NCI-H1092 (cell line): Measurements from ENCODE around the gene NUP210L.
A peak's percentile ranks its signal among the peaks of the same experiment; 100 is the strongest.

ENCODE experiments used
- DNase-seq: peaks from one replicate; lab custom pipeline; 2025; lab: John Stamatoyannopoulos, UW

The NUP210L gene

GRCh38 chr1:154154534-154155191 is at the start of gene NUP210L:
Gene NUP210L (minus strand): TSS chr1:154155073.
- DNase-seq = no peak

- no peak for DNase-seq
Measured at GRCh38 chr1:154199563-154199879, 44.6 kb upstream of the NUP210L start.

GRCh38 chr1:154198756-154199562 is 44.1 kb upstream of the NUP210L start:
- peak; percentile 30 for DNase-seq

GRCh38 chr1:154193821-154194220 is 38.9 kb upstream of the NUP210L start:
- peak; percentile 18 for DNase-seq

- no peak for DNase-seq
Measured at GRCh38 chr1:154192476-154192875, 37.6 kb upstream of the NUP210L start.

- no peak for DNase-seq
Measured at GRCh38 chr1:154191990-154192461, 37.2 kb upstream of the NUP210L start, which contains the start of gene TPM3. Gene TPM3 (minus strand): TSS chr1:154192100. CDS start chr1:154192018, 82 bp downstream.

- no peak for DNase-seq
Measured at GRCh38 chr1:154190550-154190949, 35.7 kb upstream of the NUP210L start.

GRCh38 chr1:154186852-154187501 is 32.1 kb upstream of the NUP210L start:
- no peak for DNase-seq

- DNase-seq = peak; percentile 48
Measured at GRCh38 chr1:154186177-154186576, 31.3 kb upstream of the NUP210L start.

- peak; percentile 99 for DNase-seq
Measured at GRCh38 chr1:154183046-154183915, 28.4 kb upstream of the NUP210L start.

- DNase-seq = no peak
Measured at GRCh38 chr1:154182344-154183045, 27.6 kb upstream of the NUP210L start.

- no peak for DNase-seq
Measured at GRCh38 chr1:154181944-154182343, 27.1 kb upstream of the NUP210L start.

- no peak for DNase-seq
Measured at GRCh38 chr1:154179946-154180687, 25.2 kb upstream of the NUP210L start.

- no peak for DNase-seq
Measured at GRCh38 chr1:154178911-154179811, 24.3 kb upstream of the NUP210L start.

GRCh38 chr1:154178013-154178412 is 23.1 kb upstream of the NUP210L start:
- no peak for DNase-seq

GRCh38 chr1:154176337-154176736 is 21.5 kb upstream of the NUP210L start:
- DNase-seq = no peak

- DNase-seq = no peak
Measured at GRCh38 chr1:154174654-154175053, 19.8 kb upstream of the NUP210L start.

GRCh38 chr1:154171880-154172279 is 17.0 kb upstream of the NUP210L start:
- no peak for DNase-seq

- no peak for DNase-seq
Measured at GRCh38 chr1:154171223-154171583, 16.3 kb upstream of the NUP210L start.
